Jurkat, Clone E6-1 (cell line): Measurements from ENCODE around the gene FLVCR1.
"Not testable (repeated sequence)": the region's sequence is repeated elsewhere in the genome, so short reads cannot be mapped to it uniquely, and the experiment has no call there.

ENCODE experiments used
- DNase-seq: peaks from one replicate; pipeline ENCODE4 v3.0.0-alpha.2; 2011; ENCODE audit warnings: low read depth, low spot score
- H3K4me3 ChIP-seq: 2 replicates; pipeline ENCODE4 v1.5.1; 2011; ENCODE audit warnings: mild to moderate bottlenecking, low read length, control low read depth, moderate library complexity

Gene FLVCR1

GRCh38 chr1:212910213-212910612 is 52.1 kb downstream of the FLVCR1 start:
- H3K4me3 ChIP-seq, DNase-seq: not testable (repeated sequence)

GRCh38 chr1:212913638-212914037 is 55.6 kb downstream of the FLVCR1 start:
- DNase-seq, H3K4me3 ChIP-seq: not testable (repeated sequence)

DNA sequence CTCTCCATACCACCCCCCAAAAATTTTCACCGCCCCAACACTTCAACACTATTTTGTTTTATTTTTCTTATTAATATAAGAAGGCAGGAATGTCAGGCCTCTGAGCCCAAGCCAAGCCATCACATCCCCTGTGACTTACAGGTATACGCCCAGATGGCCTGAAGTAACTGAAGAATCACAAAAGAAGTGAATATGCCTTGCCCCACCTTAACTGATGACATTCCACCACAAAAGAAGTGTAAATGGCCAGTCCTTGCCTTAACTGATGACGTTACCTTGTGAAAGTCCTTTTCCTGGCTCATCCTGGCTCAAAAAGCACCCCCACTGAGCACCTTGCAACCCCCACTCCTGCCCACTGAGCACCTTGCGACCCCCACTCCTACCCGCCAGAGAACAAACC is 56.0 kb downstream of the FLVCR1 start:
- not testable (repeated sequence) for H3K4me3 ChIP-seq, DNase-seq

- no peak overlapping the region for H3K4me3 ChIP-seq
- no peak for DNase-seq
Measured at GRCh38 chr1:212914789-212915188, 56.7 kb downstream of the FLVCR1 start.

- DNase-seq, result no peak
- H3K4me3 ChIP-seq, result no peak overlapping the region
Measured at GRCh38 chr1:212915245-212916091, 57.4 kb downstream of the FLVCR1 start.

DNA sequence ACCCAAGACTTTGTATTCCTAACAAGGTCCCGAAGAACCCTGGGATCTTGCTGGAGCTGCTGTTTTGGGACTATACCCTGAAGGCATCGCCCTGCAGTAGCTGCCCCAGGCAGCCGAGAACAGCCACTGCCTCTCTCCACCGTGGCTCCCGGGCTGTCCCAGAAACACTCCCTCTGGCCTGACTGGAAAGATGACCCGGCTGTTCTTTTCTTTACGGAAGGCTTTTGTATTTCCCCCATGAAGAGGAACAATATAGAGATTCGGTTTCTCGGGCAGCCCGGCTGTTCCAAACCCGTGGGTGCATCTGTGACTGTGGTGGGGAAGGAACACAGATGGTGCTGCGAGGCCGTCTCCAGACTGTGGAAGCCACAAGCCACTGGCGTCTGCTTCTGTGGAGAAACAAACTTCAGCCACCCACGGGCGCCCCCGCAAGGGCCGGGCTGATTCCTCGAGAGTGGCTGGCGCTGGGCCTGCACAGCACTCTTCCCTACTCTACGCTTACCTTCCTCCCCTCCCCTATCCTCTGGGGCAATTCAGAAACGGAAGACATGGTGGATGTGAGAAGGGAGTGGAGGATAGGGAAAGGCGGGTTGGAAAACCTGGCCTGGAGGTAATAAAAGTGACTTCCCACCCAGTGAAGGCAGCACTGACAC is 58.5 kb downstream of the FLVCR1 start:
- DNase-seq, result peak; percentile 27

GRCh38 chr1:212917134-212917485 is 59.0 kb downstream of the FLVCR1 start:
- no peak for DNase-seq
- no peak overlapping the region for H3K4me3 ChIP-seq

More for the DNA sequence above, 58.5 kb downstream of the FLVCR1 start:
- no peak overlapping the region for H3K4me3 ChIP-seq

DNA sequence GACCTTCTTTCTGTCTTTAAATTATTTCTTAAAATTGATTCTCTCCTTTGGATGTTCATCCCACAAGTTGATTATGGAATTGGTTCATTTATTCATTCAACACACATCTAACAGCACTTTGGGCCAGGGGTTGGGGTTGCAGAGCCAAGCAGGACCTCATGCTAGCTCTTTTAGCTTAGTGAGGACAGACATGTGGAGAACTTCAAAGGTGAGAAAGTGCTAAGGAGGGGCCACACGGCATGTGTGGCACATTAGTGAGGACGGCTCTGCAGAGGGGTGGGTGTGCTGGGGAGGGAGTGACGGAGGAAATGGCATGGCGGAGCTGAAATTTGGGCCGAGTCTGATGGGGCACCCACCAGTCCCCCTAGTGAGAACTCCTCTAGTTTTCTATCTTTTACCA is 59.8 kb downstream of the FLVCR1 start:
- no peak overlapping the region for H3K4me3 ChIP-seq
- DNase-seq, result no peak

GRCh38 chr1:212918824-212919223 is 60.7 kb downstream of the FLVCR1 start:
- no peak overlapping the region for H3K4me3 ChIP-seq
- DNase-seq, result no peak

DNA sequence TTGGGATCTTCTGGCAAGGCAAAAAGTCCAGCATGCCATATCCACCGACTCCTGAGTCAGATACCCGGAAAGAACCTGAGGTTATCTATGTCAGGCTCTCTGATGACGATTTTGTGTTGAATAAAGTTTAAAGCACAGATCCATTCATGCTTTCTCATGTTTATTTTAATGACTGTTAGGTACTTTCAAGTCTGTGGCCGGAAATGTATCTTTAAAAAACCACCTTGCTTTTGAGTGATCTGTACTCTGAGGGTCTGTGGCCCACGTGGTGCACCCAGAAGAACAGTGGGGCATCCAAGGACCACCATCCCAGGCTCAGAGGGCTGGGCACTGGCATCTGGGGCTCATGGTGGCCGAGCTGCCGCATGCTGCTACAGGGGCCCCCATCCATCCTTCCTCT is 62.2 kb downstream of the FLVCR1 start:
- DNase-seq, result peak; percentile 63
- H3K4me3 ChIP-seq, result no peak overlapping the region

GRCh38 chr1:212920896-212921295 is 62.8 kb downstream of the FLVCR1 start:
- no peak for DNase-seq
- no peak overlapping the region for H3K4me3 ChIP-seq

DNA sequence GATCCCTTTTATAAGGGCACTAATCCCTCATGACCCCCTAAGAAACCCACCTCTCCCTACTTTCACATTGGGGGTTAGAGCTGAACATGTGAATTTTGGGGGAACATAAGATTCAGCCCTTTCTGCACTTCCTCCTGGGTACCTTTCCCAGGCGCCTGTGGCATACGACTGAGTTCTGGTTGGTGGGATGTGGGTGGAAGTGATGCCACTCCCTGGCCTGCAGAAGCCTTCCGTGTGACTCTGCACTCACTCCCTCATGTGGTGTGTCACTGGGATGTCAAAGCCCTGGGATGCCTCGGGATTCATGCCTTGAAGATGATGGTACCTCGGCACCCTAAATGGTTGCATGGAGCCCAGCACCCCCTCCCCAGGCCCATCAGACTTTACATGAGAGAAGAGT is 63.9 kb downstream of the FLVCR1 start:
- no peak for DNase-seq
- H3K4me3 ChIP-seq, result no peak overlapping the region

- H3K4me3 ChIP-seq, result no peak overlapping the region
- DNase-seq, result no peak
Measured at GRCh38 chr1:212926372-212926771, 68.3 kb downstream of the FLVCR1 start.

DNA sequence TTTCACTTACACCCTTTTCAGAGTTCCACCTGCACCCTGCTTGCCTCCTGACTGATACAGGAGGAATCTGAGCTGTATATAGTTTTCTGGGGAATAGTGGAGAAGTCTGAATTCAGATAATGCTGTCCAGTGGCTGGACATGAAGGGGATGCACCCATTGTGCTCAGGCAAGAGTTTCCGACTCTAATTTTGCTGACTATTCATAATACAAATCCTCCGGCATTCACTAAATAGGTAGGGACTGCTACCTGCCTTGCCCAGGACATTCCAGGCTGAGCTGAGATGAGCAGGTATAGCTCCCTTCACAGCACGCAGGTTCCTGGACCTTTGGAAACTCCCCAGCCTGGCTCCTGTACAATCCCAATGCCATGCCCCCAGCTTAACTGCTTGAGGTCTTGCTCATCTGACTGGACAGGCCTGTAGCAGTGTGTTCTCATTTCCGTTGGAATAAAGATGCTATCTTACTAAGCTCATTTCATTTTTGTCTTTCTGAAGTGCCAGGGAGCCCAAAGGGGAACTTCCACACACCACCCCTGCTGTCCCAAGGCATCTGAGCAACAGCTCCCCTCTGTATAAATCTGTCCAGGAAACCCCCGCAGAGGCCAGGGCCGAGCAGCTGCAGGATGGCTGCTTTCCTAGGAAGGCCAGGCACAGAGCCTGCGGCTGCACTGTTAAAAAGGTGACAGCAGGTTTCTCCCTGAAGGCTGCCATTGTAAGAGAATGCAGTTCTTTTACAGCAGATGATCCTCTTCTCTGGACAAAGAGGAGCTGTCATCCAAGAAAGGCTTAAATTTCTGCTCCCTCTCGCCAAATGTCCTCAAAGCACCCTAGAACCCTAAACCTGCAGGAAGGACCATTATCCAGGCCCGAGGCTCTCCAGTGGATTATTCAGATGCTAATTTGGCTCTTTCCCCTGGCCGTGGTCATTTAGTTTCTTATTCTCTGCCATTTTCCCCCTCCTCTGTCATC is 70.5 kb downstream of the FLVCR1 start:
- DNase-seq, result no peak
- H3K4me3 ChIP-seq, result no peak overlapping the region

GRCh38 chr1:212930986-212931678 is 73.1 kb downstream of the FLVCR1 start:
- no peak for DNase-seq

GRCh38 chr1:212933815-212934471 is 75.9 kb downstream of the FLVCR1 start:
- no peak for DNase-seq
- no peak overlapping the region for H3K4me3 ChIP-seq

More at GRCh38 chr1:212930986-212931678, 73.1 kb downstream of the FLVCR1 start:
- H3K4me3 ChIP-seq, result no peak overlapping the region

DNA sequence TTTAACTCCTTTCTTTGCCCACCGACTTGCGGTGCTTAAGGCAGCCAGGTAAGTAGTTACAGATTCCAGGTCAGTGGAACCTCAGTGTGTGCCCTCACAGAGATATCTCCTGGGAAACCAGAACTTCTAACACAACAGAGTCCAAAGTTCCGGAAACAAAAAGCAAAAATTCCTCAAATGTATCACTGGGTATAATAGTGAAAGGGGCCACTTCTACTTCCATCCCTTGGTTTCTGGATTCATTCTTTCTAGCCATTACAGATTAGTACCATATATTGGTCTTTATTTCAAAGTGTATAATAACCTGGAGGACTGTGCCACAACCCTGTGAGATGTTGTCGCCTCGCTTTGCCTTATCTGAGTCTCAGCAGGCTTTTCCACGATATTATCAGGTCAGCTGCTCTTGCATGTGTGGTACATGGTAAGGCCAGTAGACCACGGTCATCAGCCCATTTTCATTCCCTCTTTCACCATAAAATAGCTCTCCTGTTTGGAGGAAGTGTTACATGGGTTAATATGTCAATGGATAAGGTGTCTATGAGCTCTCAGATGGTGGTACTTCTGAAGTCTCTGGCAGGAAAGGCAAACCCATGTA is 77.4 kb downstream of the FLVCR1 start:
- H3K4me3 ChIP-seq, result no peak overlapping the region
- DNase-seq, result no peak

DNA sequence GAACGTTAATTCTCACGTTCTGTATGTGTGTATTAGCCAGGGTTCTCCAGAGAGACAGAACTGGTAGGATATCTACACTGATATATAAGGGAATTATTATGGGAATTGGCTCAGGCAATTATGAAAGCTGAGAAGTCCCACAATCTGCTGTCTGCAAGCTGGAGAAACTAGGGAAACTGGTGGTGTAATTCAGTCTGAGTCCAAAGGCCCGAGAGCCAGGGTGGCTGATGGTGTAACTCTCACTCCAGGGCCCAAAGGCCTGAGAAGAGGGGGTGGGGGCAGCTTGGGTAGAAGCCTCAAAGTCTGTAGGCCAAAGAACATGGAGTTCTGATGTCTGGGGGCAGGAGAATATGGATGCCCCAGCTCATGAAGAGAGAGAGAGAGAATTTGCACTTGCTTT is 79.0 kb downstream of the FLVCR1 start:
- no peak for DNase-seq
- no peak overlapping the region for H3K4me3 ChIP-seq
